Stimulated activated naive CD8-positive, alpha-beta T cell treated with anti-CD3 and anti-CD28 coated beads, Interleukin-15, amount 100 ng/mL, for 72 hours (primary cell): ENCODE results near the gene MFAP1.

Experiments used
- ATAC-seq: fragments of 150-1000 bp; cut with Tn5 transposase; 2 replicates; pipeline ENCODE4 v1.10.0; 2021; ENCODE audit warnings: mild to moderate bottlenecking, moderate library complexity
- DNase-seq, 2 donors: peaks; one replicate each; pipeline ENCODE4 v3.0.0; 2021 to 2022
- H3K27ac Mint-ChIP-seq, 2 donors: one replicate each; pipeline ENCODE4 v1.8.0; 2022; ENCODE audit warnings: mild to moderate bottlenecking in 2 of 2, mixed read lengths in 2 of 2, moderate library complexity in 2 of 2
- H3K27me3 Mint-ChIP-seq: one replicate; pipeline ENCODE4 v1.8.0; 2022; ENCODE audit warnings: mixed read lengths
- H3K4me1 Mint-ChIP-seq: one replicate; pipeline ENCODE4 v1.8.0; 2022; ENCODE audit warnings: mild to moderate bottlenecking, mixed read lengths
- H3K4me3 Mint-ChIP-seq, 2 donors: one replicate each; pipeline ENCODE4 v1.8.0; 2022; ENCODE audit warnings: mild to moderate bottlenecking in 2 of 2, mixed read lengths in 2 of 2, moderate library complexity in 1 of 2
- H3K9me3 Mint-ChIP-seq, 2 donors: one replicate each; pipeline ENCODE4 v1.8.0; 2022; ENCODE audit warnings: mixed read lengths in 2 of 2

The MFAP1 gene

DNA sequence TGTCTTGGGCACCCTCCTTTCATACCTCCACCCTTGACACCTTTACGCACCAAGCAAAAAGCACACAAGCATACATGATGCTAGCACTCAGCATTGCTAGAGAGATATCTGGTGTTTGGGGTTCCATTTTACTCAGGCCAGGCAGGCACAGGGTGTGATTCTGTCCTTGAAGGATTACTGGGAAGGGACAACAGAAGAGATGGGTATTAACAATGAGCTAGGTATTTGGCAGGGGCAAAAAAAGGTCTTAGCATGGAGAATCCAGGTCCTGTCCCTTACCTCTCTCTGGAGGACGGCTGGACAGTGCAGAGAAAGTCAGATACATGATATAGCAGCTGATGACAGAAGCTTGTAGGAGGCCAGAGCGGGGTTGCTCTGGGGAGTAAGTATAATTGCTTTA is 27.9 kb downstream of the MFAP1 start:
- ATAC-seq (no peak), DNase-seq (no peak)
- peak overlapping the region in 1 of 2 donors; percentile 55 for H3K27ac Mint-ChIP-seq
- H3K9me3 Mint-ChIP-seq: no peaks in the 10 kb centered on the region
- no peaks in the 10 kb centered on the region for H3K27me3 Mint-ChIP-seq
- H3K4me1 Mint-ChIP-seq: peaks cover 75% of the 10 kb centered on the region
- no peak overlapping the region for H3K4me3 Mint-ChIP-seq

DNA sequence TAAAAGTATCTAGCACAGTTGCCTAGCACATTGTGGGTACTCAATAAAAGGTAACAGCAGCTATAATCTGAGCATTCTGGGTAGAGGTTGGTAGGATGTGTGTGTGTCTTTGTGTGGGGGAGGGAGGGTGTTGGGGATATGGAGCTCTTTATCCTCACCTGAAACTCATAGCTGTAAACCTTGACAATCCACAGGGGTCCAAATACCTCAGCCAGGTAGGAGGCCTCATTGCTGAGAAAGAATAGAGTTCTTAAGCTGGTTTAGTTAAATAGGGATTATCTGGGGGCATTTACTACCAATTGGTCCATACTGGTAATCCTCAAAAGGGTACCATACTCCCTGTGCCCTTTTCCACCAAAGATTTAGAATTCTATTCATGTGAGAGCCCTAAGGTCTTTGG is 28.5 kb downstream of the MFAP1 start:
- Mint-ChIP-seq H3K27me3 (no peaks in the 10 kb centered on the region), H3K9me3 (no peaks in the 10 kb centered on the region), H3K4me3 (no peak overlapping the region), H3K4me1 (peaks cover 70% of the 10 kb centered on the region), H3K27ac (peak overlapping the region in 1 of 2 donors; percentile 55)
- DNase-seq (no peak), ATAC-seq (no peak)

GRCh38 chr15:43795197-43795596 is 29.3 kb downstream of the MFAP1 start:
- no peaks in the 10 kb centered on the region for H3K9me3 Mint-ChIP-seq
- DNase-seq: no peak
- H3K4me1 Mint-ChIP-seq: peaks cover 64% of the 10 kb centered on the region
- H3K4me3 Mint-ChIP-seq: no peak overlapping the region
- H3K27ac Mint-ChIP-seq: peak overlapping the region in 1 of 2 donors; percentile 83
- no peak for ATAC-seq
- no peaks in the 10 kb centered on the region for H3K27me3 Mint-ChIP-seq

DNA sequence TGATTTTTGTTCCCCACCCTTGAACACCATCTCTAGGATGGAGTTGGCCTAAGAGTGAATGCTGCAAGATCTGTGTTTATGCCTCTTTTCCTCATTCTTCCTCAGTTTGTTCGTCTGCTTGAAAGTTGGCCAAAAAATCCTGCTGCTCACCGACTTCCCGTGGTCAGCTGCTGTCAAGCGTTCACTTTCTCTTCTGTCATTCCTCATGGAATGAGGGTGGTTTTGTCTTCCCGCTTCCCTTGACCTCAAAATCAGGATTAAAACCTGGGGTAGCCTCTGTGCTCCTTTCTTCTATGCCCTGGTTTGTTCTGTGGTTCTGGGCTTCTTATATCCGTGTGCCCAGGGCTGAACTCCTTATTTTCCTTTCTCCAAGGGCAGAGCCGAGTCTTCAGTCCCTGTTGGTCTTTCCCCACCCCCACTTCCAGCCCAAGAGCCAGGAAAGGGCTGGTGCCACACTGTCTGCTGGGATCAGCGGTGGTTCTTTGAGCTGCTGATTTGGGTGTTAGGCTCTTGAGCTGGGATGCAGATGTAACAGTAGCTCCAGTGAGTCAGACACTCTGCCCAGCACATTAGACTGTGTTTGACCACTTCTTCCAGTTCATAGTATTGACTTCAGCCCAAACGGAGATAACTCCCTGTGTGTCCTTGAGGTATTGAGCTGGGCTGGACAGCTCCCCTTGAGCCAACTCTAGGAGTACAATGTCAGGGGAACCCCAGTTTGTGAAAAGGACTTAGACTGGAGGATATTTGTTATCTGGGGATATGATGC is 30.0 kb downstream of the MFAP1 start:
- Mint-ChIP-seq H3K4me1 (peaks cover 56% of the 10 kb centered on the region), H3K27ac (peak overlapping the region; percentile 83 to 84), H3K27me3 (no peaks in the 10 kb centered on the region), H3K9me3 (no peaks in the 10 kb centered on the region), H3K4me3 (peak overlapping the region; percentile 96 to 97)
- ATAC-seq: no peak
- DNase-seq: no peak

DNA sequence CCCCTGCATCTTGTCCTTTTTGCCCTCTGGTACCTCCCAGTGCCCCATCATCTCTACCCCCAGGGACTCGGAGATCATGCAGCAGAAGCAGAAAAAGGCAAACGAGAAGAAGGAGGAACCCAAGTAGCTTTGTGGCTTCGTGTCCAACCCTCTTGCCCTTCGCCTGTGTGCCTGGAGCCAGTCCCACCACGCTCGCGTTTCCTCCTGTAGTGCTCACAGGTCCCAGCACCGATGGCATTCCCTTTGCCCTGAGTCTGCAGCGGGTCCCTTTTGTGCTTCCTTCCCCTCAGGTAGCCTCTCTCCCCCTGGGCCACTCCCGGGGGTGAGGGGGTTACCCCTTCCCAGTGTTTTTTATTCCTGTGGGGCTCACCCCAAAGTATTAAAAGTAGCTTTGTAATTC is 30.8 kb downstream of the MFAP1 start:
- H3K9me3 Mint-ChIP-seq: no peaks in the 10 kb centered on the region
- peak overlapping the region; percentile 96 to 97 for H3K4me3 Mint-ChIP-seq
- peaks cover 48% of the 10 kb centered on the region for H3K4me1 Mint-ChIP-seq
- H3K27ac Mint-ChIP-seq: peak overlapping the region; percentile 7 to 79
- no peak for ATAC-seq
- DNase-seq: no peak
- H3K27me3 Mint-ChIP-seq: no peaks in the 10 kb centered on the region

- no peaks in the 10 kb centered on the region for H3K27me3 Mint-ChIP-seq
- peaks cover 41% of the 10 kb centered on the region for H3K4me1 Mint-ChIP-seq
- H3K27ac Mint-ChIP-seq: peak overlapping the region; percentile 99
- no peaks in the 10 kb centered on the region for H3K9me3 Mint-ChIP-seq
- ATAC-seq (peak; percentile 6), DNase-seq (peak; percentile 23 to 36)
- H3K4me3 Mint-ChIP-seq: peak overlapping the region; percentile 96 to 97
These were observed 31.6 kb downstream of the MFAP1 start for GRCh38 chr15:43792761-43793476.

GRCh38 chr15:43791993-43792760 is 32.3 kb downstream of the MFAP1 start, which contains the start of gene SERF2:
Gene SERF2, plus strand, starts transcription at chr15:43792320. Its CDS starts 57 bp downstream, at chr15:43792377.
- peak within 1 kb of the TSS; percentile 96 to 97 for H3K4me3 Mint-ChIP-seq
- no peaks in the 10 kb centered on the region for H3K9me3 Mint-ChIP-seq
- H3K4me1 Mint-ChIP-seq: peaks cover 41% of the 10 kb centered on the region
- ATAC-seq (peak; percentile 94), DNase-seq (peak; percentile 99 to 100)
- H3K27me3 Mint-ChIP-seq: no peaks in the 10 kb centered on the region
- H3K27ac Mint-ChIP-seq: peak within 1 kb of the TSS; percentile 99

DNA sequence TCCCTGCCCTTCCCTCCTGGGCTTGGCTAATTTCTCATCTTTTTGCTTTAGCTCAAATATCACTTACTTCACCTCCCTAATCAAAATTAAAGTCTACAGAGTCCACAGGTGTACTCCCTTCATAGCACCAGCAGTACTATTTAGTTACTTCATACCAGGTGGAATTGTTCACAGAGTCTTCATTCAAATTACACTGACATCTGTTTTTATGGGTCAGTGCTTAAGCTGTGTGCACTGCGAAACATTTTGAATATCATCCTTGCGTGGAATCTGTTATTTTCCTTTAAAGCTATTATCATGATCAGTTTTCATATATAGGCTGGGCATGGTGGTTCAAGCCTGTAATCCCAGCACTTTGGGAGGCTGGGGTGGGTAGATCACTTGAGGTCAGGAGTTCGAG is 35.1 kb downstream of the MFAP1 start:
- Mint-ChIP-seq H3K9me3 (no peaks in the 10 kb centered on the region), H3K27ac (peak overlapping the region in 1 of 2 donors; percentile 4), H3K4me1 (peaks cover 13% of the 10 kb centered on the region), H3K27me3 (no peaks in the 10 kb centered on the region), H3K4me3 (no peak overlapping the region)
- ATAC-seq (no peak), DNase-seq (no peak)

- DNase-seq (no peak), ATAC-seq (no peak)
- Mint-ChIP-seq H3K4me3 (no peak overlapping the region), H3K27me3 (no peaks in the 10 kb centered on the region), H3K9me3 (no peaks in the 10 kb centered on the region), H3K4me1 (peaks cover 33% of the 10 kb centered on the region), H3K27ac (no peak overlapping the region)
These were observed 45.5 kb downstream of the MFAP1 start for GRCh38 chr15:43779016-43779415.

DNA sequence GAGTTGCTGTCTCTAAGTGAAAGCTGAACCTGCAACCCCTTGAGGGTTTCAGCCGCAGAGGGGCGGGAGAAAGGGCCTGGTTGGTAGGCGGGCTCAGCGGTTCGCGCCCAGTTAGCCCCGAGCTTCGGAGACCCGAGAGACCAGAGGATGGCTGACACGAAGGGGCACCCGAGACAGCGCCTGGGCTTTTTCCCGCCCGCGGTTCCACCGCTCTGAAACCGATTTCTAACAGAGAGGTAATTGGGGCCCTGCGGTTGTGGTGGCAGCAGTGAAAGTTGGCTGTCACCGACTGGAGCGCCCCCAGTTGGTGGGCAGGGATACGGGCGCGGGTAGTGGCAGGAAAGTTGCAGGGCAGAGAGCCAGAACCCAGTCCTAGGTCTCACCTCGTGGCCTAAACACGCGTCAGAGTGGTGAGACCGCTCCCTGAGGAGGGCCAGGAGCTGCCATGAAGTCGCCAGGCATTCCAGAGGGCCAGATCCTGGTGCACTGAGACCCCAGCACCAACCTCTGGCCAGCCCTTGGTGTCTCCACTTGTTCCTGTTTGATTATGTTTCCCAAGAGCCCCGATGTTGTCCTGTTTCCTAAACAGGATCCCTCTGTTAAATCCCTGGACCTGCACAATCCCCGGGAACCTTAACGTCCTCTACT is 47.1 kb downstream of the MFAP1 start:
- DNase-seq (peak; percentile 90 to 96), ATAC-seq (peak; percentile 95)
- Mint-ChIP-seq H3K27ac (peak overlapping the region; percentile 38 to 96), H3K27me3 (no peaks in the 10 kb centered on the region), H3K9me3 (no peaks in the 10 kb centered on the region), H3K4me1 (peaks cover 33% of the 10 kb centered on the region), H3K4me3 (peak overlapping the region; percentile 82 to 92)

DNA sequence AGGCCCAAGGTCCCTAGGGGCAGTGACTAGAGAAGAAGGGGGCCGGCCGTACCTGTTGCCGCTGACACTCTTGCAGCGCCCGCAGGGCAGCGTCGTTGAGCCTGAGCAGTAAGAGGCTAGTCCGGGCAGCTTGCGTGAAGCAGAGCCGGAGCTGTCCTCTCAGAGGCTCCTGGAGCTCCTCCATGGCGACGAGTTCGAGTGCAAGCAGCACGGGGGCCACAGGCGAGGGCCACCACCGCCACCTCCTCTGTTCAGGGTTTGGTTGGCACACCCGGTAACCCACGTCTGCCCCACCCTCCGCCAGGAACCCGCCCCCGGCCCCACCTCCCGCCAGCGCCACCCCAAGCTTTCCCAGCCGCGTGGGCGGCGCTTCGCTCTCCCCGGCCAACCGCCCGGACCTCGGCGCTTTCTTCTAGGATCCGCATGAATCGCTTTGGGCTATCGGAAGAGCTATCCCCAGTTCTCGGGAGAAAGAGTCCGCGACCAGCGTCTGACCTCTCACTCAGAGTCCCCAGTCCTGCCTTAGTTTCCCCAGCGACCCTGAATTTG is 47.7 kb downstream of the MFAP1 start, which contains the start of gene ELL3:
Gene ELL3, minus strand, starts transcription at position 249 of the 549 bp plus-strand sequence. Its CDS starts 65 bp downstream, at position 184.
- Mint-ChIP-seq H3K27ac (peak within 1 kb of the TSS; percentile 38 to 96), H3K27me3 (no peaks in the 10 kb centered on the region), H3K4me3 (peak within 1 kb of the TSS; percentile 82 to 92), H3K4me1 (peaks cover 33% of the 10 kb centered on the region), H3K9me3 (no peaks in the 10 kb centered on the region)
- peak; percentile 77 for ATAC-seq
- DNase-seq: peak in 1 of 2 donors; percentile 72

GRCh38 chr15:43776101-43776717 is 48.3 kb downstream of the MFAP1 start:
- Mint-ChIP-seq H3K4me3 (peak overlapping the region; percentile 82 to 92), H3K4me1 (peaks cover 33% of the 10 kb centered on the region), H3K9me3 (no peaks in the 10 kb centered on the region), H3K27me3 (no peaks in the 10 kb centered on the region), H3K27ac (peak overlapping the region in 1 of 2 donors; percentile 73)
- DNase-seq: peak; percentile 17 to 21
- ATAC-seq: no peak

GRCh38 chr15:43775411-43775965 is 49.0 kb downstream of the MFAP1 start:
- ATAC-seq (no peak), DNase-seq (no peak)
- peaks cover 33% of the 10 kb centered on the region for H3K4me1 Mint-ChIP-seq
- no peaks in the 10 kb centered on the region for H3K27me3 Mint-ChIP-seq
- H3K4me3 Mint-ChIP-seq: no peak overlapping the region
- H3K9me3 Mint-ChIP-seq: no peaks in the 10 kb centered on the region
- no peak overlapping the region for H3K27ac Mint-ChIP-seq

DNA sequence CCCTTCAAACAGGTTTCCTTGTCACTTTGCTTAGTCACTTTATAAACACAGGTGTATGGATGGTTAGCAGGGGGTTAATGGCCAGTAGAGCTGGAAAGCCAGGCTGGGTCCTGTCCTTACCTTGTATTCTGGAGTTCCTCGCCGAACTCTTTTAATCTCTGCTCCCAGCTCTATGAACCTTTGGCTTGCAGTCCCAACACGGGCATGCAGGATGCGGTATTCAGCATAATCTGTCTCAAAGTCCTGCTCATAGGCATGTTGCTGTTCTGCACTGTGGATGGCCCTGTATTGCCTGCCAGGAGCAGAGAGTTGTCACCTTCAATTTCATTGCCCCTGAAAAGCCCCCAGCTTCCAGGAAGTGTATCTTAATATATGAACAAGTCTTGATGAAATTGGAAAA is 50.4 kb downstream of the MFAP1 start:
- Mint-ChIP-seq H3K4me1 (peaks cover 30% of the 10 kb centered on the region), H3K9me3 (no peaks in the 10 kb centered on the region), H3K27me3 (no peaks in the 10 kb centered on the region), H3K27ac (no peak overlapping the region), H3K4me3 (no peak overlapping the region)
- no peak for ATAC-seq
- no peak for DNase-seq
